ENCODE measurements around the gene ERBB4. TPM values are rescaled to one million over a fixed set of nuclear protein-coding genes. Genes with fewer than 3 reads are reported as not detected.

The ERBB4 gene
- total RNA-seq, 4 donors from 2014 or later = 0.59 to 1.5 (median 0.83) TPM

GRCh38 chr2:211688196-211688595 lies 850.4 kb downstream of the ERBB4 start:
- DNase-seq (ENCODE audit: low spot score in 2 of 2) = no peak
- 61 to 65% methylated on average over 2 of the region's 2 CpGs for WGBS, 2 donors
- TF ChIP-seq CTCF (IDR thresholded peaks at IDR 0.05) = no peak
- no peak for TF ChIP-seq POLR2A (IDR thresholded peaks at IDR 0.05)
- intact Hi-C loops (cut with DNase I; ENCODE audit: low total_unique reads) = no loop called here
- H3K4me3 ChIP-seq (ENCODE audit: low read depth, poor library complexity, severe bottlenecking) = no peak overlapping the region

GRCh38 chr2:211674715-211675114 lies 863.9 kb downstream of the ERBB4 start:
- intact Hi-C loops (cut with DNase I; ENCODE audit: low total_unique reads) = no loop called here
- TF ChIP-seq CTCF (IDR thresholded peaks at IDR 0.05) = no peak
- TF ChIP-seq POLR2A (IDR thresholded peaks at IDR 0.05) = no peak
- 58 to 68% methylated on average over 2 of the region's 2 CpGs for WGBS, 2 donors
- DNase-seq (ENCODE audit: low spot score in 2 of 2) = no peak
- no peak overlapping the region for H3K4me3 ChIP-seq (ENCODE audit: low read depth, poor library complexity, severe bottlenecking)

- intact Hi-C loops (cut with DNase I; ENCODE audit: low total_unique reads) = no loop called here
- DNase-seq (ENCODE audit: low spot score in 2 of 2) = no peak
- TF ChIP-seq CTCF (IDR thresholded peaks at IDR 0.05) = no peak
- TF ChIP-seq POLR2A (IDR thresholded peaks at IDR 0.05) = no peak
- H3K4me3 ChIP-seq (ENCODE audit: low read depth, poor library complexity, severe bottlenecking) = no peak overlapping the region
- 70 to 80% methylated on average over 3 of the region's 3 CpGs for WGBS, 2 donors
Observed at GRCh38 chr2:211673133-211673905, 865.3 kb downstream of the ERBB4 start.

- intact Hi-C loops (cut with DNase I; ENCODE audit: low total_unique reads) = no loop called here
- TF ChIP-seq POLR2A (IDR thresholded peaks at IDR 0.05) (no peak), CTCF (IDR thresholded peaks at IDR 0.05) (no peak)
- no peak for DNase-seq (ENCODE audit: low spot score in 2 of 2)
- H3K4me3 ChIP-seq (ENCODE audit: low read depth, poor library complexity, severe bottlenecking) = no peak overlapping the region
- WGBS, 2 donors = 68 to 71% methylated on average over 1 of the region's 1 CpG
Observed at GRCh38 chr2:211671977-211672376, 866.6 kb downstream of the ERBB4 start.

GRCh38 chr2:211665299-211665698 lies 873.3 kb downstream of the ERBB4 start:
- TF ChIP-seq POLR2A (IDR thresholded peaks at IDR 0.05) = no peak
- no peak for TF ChIP-seq CTCF (IDR thresholded peaks at IDR 0.05)
- H3K4me3 ChIP-seq (ENCODE audit: low read depth, poor library complexity, severe bottlenecking) = no peak overlapping the region
- WGBS, 2 donors = 63% methylated on average over 2 of the region's 2 CpGs
- intact Hi-C loops (cut with DNase I; ENCODE audit: low total_unique reads) = no loop called here
- no peak for DNase-seq (ENCODE audit: low spot score in 2 of 2)

GRCh38 chr2:211664321-211664720 lies 874.3 kb downstream of the ERBB4 start:
- WGBS, 2 donors = 56 to 71% methylated on average over 2 of the region's 2 CpGs
- no peak overlapping the region for H3K4me3 ChIP-seq (ENCODE audit: low read depth, poor library complexity, severe bottlenecking)
- intact Hi-C loops (cut with DNase I; ENCODE audit: low total_unique reads) = no loop called here
- TF ChIP-seq POLR2A (IDR thresholded peaks at IDR 0.05) (no peak), CTCF (IDR thresholded peaks at IDR 0.05) (no peak)
- no peak for DNase-seq (ENCODE audit: low spot score in 2 of 2)

Data from lower leg skin (tissue), 4 donors.